ENCODE measurements around the gene UPK1A.

The UPK1A gene

DNA sequence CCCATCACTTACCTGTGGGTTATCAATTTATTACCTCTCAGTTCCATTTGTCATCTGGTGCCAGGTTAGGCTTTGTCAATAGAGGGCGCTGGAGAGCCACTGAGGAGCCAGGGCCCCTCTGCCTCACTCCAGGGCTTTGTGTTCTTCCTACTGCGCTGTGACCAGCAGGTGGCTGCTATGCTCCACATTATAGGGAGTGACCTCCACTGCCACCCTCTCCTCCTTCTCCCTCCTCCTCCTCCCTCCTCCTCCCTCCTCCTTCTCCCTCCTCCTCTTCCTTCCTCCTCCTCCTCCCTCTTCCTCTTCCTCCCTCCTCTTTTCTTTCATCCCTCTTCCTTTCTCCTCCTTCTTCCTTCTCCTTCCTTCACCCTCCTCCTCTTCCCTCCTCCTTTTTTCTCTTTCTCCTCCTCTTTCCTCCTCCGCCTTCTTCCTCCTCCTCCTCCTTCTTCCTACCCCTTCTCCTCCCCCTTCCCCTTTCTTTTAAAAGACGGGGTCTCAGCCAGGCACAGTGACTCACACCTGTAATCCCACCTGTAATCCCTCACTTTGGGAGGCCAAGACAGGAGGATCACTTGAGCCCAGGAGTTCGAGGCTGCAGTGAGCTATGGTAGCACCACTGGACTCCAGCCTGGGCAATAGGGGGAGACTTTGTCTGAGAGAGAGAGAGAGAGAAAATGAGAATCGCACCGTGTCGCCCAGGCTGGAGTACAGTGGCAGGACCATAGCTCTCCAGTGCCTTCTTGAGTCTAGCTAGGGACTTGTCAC, 27.7 kb downstream of the UPK1A start:
- peak; percentile 81 for DNase-seq

DNA sequence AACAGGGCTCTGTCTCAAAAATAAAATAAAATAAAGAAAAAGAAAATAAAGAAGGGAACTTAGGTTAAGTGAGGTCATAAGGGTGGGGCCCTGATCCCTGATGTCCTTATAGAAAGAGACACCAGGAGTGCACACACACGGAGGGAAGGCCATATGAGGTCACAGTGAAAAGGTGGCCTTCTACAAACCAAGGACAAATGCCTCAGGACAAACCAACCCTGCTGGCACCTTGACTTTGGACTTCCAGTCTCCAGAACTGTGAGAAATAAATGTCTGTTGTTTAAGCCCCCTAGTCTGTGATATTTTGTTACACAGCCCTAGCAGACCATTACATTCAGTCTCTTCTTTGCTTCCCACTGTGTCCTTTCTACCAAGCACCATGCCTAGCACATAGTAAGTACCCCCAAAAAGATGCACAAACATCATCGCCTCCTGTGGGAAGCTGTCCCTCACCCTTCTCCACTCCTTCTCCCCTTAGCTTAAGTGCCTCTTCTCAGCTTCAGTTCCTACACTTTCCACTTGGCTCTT, 29.6 kb downstream of the UPK1A start:
- DNase-seq: no peak

DNA sequence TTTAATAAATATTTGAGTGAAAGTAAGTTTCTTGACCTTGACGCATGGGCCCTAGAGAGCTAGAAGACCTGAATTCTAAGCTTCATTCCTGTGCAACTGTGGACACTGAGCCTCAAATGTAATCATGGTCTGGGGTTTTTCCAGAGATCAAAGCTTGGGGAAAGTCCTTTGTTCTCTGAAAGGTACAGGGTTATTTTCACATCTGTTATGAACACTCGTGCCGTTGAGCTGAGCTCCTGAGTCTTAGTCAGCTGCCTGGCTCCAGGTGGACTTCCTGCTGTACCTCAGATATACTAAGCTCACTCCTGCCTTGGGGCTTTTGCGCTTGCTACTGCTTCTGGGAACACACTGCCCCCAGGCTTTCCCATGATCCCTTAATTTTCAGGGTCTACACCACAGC, 30.5 kb downstream of the UPK1A start:
- no peak for DNase-seq

DNA sequence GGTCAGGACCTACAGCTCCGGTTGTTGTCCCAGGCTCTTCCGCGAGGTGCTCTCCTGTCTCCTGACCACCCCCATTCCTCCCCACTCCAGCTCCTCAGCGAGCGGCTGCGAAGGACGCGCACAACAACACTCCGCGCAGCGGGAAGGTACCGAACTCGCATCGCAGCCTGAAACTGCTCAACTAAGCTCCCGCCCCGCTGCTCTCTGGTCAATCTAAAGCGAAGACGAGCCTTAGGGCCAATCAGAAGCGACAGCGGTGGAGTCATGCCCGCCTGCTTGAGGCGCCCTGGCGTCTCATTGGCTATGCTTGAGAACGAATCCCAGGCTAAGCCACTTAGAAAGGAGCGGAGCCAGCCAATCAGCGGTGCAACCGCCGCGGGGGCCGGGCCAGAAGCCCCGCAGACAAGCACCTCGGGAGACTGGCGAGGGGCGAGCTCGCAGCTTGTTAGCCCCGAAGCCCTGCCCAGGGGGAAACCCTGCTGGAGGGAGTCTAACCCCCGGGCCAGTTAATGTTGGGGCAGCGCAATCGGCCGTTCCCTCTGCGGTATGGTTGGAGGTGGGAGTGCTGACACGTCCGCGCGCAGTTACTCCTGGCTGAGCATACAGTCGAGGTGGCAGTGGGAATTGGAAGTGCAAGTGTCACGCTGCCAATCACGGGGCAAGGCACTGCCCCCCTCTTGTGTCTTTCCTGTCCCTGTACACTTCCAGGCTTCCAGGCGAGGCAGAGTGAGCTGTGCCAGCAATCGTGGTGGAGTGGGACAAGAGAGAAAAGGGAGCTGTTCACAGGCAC, 36.1 kb downstream of the UPK1A start:
- DNase-seq: peak; percentile 96

DNA sequence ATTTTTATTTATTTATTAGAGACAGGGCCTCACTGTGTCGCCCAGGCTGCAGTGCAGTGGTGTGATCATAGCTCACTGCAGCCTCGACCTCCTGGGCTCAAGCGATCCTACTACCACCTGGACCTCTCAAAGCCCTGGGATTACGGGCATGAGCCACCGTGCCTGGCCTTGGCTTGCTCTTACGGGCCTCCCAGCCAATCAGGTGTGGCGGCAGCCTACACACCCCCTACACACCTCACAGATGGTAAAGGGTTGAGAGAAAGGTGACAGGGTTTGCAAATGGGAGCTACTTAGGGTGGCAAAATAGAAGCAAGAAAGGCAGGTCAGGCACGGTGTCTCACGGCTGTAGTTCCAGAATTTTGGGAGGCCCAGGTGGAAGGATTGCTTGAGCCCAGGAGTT, 37.0 kb downstream of the UPK1A start:
- DNase-seq: no peak

DNA sequence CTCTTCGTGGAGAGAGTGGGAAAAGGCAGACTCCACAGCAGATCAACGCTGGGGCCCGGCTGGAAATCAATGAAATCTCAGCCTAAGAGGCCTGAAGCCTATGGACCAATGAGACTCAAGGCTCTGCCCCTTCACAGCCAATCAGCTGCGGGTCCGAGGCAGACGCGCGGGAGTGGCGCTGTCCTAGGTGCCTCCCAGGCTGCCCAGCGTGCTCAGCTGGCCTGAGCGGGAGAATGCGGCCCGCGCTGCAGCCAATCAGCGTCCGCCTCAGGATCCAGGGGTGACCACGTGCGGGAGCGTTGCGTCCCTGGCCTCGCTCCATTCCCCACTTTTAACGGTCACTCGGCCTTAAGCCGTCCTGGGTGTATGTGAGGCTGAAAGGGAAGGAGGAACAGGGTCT, 37.9 kb downstream of the UPK1A start, which contains the start of gene ZBTB32:
Gene ZBTB32 (plus strand): TSS at position 341 of the 400 bp plus-strand sequence. CDS start 10,069 bp downstream, outside the sequence.
- DNase-seq: peak; percentile 52

DNA sequence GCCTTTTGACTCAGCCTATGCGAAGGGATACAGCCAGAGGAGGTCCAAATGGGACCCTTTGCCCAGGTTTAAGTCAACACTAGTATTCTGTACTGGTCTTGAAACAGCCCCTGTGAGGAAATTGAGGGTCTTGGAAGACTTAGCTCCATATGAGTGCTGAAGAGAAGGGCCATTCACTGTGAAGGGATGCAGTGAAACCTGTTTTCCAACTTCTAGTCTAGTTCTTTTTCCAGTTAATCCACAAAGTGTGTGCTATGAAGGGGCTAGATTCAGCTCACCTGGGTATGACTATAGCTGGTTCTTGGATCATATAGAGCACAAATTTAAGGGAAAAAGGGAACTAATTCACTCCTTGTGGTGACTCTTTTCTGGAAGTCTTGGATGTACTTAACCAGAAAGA, 42.1 kb downstream of the UPK1A start:
- no peak for DNase-seq

DNA sequence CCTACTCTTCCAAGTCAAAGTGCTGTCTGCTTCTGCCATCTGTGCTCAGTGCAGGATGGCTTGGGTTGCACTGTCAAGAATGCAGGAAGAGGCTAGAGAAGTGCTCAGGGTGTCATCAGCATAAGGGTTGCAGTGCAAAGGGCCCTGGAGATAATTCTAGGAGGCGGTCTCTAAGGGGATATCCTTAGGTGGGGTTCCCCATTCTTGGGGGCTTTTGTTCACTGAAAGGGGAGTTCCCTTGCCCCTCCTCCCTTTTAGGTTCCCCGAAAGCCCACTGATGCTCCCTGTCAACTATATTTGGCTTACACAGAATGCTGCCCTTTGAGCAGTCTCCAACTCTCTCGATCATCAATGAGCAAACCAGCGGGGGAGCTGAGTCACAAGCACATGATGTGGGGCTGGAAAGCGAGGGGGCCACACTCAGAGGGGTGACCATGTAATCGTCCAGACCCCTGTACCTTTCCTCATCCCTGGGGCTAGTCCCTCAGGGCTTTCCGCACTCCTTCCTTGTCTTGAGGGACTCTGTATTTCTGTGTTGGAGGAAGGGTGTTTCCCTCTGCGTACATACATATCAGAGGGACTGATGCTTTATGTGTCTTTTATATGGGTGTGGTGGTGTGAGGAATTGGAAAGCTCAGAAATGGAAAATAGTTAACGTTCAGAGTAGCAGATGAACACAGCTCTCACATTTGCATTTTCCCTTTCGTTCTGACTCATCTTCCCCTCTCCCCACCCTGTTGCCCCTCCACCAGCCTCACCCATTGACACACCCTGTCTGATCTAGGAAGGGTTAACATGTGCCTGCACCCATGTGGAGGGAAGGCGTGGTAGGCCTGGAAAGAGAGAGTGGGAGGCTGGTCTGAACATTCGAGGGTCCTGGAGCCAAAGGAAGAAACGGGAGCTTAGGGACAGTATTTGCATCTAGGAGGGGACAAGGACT, 44.7 kb downstream of the UPK1A start:
- no peak for DNase-seq

DNA sequence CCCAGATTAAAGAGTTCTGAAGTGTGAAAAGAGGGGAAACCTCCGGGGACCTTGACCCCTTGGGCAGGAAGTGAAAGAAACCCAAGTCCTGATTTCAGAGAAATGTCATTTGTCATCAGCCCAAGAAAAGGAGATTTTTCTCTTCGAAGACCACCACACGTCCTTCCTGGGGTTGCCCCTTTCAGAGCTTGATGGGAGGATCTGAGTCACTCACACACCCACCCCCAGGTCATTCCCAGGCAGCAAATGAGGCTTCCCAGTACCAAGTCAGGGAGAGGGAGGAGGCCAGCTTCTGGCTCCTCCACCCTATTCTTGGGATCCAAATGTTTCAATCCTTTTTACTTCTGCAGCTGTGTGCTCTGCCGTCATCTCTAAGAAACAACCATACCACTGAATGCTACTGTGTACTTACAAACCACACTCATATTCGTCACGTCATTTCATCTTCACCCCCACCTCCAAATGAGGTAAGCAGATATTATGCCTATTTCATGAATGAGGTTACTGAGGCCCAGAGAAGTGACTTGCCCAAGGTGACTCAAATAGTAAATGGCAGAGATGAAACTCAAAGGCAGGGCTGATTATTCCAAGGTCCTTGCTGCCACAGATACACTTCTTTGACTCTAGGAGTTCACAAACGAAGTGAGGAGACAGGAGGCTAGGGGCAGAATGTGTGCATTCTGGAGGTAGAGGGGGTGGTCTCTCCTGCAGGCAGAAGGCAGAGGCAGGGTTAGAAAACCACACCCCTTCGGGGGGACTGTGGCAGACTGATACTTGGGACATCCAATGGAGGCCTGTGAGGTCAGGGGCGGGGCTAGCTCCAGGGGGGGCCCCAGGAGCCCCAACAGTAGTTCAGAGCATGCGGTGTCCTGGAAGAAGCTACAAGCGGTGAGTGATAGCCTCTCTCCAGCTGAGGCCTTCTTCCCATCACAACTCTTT, 46.5 kb downstream of the UPK1A start:
- no peak for DNase-seq

DNA sequence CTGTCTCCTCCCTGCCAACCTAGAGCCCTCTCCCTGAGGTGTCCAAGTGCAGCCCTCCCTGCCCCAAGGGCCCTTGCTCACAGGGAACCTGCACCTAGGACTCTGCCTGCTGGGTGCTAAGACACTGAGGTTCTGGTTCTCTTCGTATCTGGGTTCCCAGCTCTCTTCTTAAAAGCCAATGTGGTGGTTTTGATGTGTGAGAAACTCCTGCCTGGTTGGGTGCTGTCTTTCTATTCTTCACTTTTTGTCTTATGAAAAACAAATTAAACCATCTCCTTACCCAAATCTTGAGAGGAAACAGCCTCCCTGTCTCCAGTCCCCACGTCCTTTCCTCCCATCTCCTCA, 47.2 kb downstream of the UPK1A start:
- no peak for DNase-seq

DNA sequence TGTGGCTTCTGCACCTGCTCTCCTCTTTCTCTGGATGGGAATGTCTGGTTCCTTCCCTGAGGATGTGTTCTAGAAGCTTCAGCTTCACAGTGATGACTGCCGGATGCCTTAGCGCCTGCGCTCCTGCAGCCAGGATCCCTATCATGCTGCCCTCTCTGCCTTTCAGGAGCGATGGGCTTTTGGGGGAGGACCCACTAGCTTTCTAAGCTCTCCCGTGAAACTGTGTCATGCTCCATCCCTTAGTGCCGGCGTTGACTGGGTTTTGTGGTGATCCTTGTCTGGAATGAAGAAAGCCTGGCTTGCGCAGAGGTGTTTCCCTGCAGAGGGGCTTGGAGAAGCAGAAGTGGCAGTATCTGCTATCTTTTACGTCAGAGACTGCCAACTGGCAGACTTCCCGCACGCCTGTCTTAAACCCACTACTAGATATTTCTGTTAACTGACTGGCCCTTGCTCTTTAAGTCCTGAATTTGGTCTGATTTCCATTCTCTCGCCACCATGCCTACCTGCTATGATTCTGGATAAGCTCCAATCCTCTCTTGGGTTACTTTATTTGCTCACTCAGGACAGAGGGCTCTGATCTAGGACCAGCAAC, 47.7 kb downstream of the UPK1A start:
- DNase-seq: no peak

DNA sequence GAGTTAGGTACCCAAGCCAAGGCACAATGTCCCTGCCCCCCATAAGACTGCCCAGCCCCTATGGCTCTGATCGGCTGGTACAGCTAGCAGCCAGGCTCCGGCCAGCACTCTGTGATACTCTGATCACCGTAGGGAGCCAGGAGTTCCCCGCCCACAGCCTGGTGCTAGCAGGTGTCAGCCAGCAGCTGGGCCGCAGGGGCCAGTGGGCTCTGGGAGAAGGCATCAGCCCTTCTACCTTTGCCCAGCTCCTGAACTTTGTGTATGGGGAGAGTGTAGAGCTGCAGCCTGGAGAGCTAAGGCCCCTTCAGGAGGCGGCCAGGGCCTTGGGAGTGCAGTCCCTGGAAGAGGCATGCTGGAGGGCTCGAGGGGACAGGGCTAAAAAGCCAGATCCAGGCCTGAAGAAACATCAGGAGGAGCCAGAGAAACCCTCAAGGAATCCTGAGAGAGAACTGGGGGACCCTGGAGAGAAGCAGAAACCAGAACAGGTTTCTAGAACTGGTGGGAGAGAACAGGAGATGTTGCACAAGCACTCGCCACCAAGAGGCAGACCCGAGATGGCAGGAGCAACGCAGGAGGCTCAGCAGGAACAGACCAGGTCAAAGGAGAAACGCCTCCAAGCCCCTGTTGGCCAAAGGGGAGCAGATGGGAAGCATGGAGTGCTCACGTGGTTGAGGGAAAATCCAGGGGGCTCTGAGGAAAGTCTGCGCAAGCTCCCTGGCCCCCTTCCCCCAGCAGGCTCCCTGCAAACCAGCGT, 48.5 kb downstream of the UPK1A start:
- DNase-seq: no peak

DNA sequence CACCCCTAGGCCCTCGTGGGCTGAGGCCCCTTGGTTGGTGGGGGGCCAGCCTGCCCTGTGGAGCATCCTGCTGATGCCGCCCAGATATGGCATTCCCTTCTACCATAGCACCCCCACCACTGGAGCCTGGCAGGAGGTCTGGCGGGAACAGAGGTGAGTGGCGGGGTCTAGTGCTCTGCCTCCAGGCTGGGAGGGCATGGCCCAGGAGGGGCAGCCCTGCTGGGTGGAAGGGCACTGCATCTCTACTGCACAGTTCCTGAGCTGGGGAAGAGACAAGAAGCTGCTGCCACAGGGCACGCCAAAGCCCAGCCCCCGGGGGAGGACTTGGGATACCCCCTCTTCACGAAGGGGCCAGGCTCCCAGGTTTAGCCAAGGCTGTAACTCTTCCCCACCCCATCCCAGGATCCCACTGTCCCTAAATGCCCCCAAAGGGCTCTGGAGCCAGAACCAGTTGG, 49.1 kb downstream of the UPK1A start:
- no peak for DNase-seq

DNA sequence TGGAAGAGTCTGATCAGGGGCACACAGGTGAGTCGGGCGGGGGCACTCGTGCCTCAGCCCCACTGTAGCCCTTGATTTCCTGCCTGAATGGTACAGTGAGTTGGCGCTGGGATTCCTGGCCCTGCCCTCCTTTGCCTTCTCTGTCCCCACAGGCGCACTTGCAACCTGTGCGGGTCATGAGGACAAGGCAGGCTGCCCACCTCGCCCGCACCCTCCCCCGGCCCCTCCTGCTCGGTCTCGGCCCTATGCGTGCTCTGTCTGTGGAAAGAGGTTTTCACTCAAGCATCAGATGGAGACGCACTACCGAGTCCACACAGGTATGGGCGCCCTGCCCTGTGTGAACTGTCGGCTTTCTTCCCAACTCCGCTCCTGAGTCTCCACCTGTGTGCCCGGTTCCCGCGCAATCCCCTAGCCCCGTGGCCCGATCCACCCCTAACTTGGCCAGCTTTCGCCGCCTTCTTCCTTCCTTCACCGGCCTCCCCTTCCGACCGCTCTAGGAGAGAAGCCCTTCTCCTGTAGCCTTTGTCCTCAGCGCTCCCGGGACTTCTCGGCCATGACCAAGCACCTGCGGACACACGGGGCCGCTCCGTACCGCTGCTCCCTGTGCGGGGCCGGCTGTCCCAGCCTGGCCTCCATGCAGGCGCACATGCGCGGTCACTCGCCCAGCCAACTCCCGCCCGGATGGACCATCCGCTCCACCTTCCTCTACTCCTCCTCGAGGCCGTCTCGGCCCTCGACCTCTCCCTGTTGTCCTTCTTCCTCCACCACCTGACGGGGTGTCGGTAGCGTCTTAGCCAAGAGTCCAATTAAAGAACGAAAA, 49.9 kb downstream of the UPK1A start:
- DNase-seq: no peak

DNA sequence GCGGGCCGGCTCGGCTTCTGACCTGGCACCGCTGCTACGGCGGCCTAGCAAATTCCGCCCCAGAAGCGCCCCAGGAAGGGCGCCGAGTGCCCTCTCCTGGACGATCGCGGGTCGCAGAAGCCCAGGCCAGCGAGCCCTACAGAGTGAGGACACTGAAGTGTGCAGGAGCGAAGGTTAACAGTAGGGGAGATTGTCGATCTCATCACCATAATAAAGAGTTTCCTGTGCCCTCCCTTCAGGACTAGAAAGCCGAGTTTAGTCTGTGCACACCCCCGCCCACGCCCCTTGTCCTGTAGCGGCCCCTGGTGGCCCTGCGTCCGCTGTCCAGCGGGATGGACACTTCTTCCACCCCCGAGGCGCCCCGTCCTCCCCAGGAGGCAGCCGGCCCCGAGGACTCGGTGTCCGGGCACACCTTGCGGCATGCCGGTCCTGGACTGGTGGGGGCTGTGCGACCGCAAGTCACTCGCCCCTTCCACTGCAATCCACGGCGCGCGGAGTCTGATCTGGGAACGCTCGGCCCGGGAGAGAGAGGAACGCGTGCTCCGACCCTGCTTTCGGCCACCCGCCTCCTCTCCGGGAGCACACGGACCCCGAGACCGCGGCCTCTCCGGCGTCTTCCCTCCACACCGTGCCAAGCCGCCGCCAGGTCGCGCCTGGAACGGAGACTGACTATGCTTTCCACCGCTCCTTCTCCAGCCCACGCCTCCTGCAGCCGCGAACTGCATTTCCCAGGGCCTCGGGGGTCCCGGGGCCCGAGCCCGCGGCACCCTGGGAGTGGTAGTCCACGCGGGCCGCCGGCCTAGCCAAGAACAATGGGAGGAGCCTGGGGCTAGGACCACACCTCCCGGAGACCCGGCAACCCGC, 50.7 kb downstream of the UPK1A start:
- DNase-seq: peak; percentile 78

DNA sequence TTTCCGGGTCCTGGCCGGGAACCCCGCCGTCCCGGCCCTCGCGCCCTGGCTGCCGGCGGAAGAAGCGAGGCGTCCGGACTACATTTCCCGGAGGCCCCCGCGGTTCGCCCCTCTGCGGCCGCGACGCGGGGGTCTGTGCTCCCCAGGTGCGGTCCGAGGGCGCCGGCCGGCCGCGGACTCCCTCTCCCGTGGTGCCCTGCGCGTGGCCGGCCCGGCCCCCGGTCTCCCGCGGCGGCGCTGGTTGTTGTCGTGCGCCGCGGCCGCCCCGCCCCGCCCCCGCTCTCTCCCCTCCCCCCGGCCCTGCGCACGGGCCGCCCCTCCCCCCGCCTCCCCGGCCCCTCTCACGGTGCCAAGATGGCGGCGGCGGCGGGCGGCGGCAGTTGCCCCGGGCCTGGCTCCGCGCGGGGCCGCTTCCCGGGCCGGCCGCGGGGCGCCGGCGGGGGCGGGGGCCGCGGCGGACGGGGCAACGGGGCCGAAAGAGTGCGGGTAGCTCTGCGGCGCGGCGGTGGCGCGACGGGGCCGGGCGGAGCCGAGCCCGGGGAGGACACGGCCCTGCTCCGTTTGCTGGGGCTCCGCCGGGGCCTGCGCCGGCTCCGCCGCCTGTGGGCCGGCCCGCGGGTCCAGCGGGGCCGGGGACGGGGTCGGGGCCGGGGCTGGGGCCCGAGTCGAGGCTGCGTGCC, 51.5 kb downstream of the UPK1A start, which contains the start of gene KMT2B:
Gene KMT2B (plus strand): TSS at position 339 of the 680 bp plus-strand sequence. CDS start 16 bp downstream, at position 355.
- peak; percentile 97 for DNase-seq

DNA sequence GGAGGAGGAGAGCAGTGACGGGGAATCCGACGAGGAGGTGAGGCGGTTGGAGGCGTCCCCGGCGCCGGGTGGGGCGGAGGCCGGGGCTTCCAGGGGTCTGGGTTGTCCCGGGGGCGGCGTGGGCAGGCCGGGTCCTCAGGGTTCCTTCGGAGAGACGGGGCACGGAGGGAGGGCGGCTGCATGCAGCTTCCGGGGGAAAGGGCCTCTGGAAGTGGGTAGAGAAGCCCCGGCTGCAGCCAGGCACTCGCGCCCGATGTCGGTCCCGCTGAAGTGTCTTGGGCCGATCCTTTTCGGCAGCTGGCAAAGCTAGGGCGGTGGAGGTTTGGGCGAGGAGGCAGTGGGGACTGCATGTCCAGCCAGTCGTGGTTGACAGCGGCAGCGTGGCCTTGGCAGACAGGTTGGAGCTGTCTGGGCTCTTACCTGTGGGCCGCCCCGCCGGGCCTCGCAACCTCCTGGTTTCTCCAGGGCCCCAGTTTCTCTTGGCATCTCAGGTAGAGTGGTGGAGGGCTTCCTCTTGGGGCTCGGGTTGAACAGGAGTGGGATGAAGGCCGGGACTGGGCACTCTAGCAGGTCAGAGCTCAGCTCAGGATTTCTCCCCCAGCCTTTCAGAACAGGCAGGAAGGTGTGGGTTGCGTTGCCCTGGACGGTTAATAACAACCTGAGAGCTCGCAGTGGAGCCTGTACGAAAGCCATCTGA, 52.2 kb downstream of the UPK1A start:
- DNase-seq: no peak
